ENCODE results near the gene TXLNB.

The TXLNB gene

GRCh38 chr6:139277161-139277560 is 14.6 kb downstream of the TXLNB start:
- Histone ChIP-seq H3K27me3 (ENCODE audit: control insufficient read depth in 2 of 2, insufficient read depth in 2 of 2, low read length in 2 of 2) (no peaks in the 10 kb centered on the region), H3K4me1 (ENCODE audit: control insufficient read depth in 2 of 2, insufficient read depth in 2 of 2, low read length in 2 of 2) (peaks cover 0 to 3% of the 10 kb centered on the region in 2 donors), H3K9ac (ENCODE audit: low read depth in 1 of 2, low read length in 2 of 2) (no peak overlapping the region), H3K4me3 (ENCODE audit: low read length in 2 of 2) (no peak overlapping the region), H3K27ac (ENCODE audit: low read depth in 2 of 2, low read length in 2 of 2) (no peak overlapping the region), H3K9me3 (ENCODE audit: control insufficient read depth in 2 of 2, low read length in 2 of 2) (no peaks in the 10 kb centered on the region), H3K36me3 (ENCODE audit: control insufficient read depth in 2 of 2, insufficient read depth in 2 of 2, low read length in 2 of 2) (no peaks in the 10 kb centered on the region)

DNA sequence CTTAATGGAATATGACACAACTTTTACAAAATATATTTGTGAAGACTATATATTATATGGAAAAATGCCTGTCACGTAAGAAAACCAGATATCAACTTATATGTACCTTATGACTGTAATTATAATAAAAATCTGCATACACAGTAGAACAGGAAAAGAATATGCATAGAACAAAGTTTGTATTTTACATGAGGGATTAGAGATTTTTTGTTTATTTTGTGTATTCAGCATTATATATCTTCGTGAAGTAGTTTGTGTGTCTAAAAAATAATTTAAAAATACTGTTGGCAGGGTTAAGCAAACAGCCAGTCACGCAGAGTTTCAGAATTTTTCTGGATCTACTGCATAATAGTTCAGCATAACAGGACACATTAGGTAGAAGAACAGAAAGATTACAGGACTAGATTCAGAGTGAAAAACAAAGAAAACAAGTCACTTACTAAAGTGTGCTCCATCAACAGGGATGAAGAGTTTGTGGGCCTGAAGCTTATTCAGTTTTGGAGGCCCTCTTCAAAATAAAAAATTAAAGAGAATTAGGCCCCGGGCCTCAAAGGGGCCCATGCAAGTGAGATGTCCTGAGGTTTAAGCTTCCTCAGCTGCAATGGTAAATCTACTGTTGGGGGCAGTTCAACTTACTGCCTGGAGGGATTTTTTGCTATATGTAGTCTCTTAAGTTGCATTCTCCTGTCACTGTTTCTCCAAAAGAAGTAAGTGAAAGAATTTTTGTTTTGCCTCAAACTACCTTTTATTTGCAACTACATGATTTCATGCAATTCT is 16.3 kb downstream of the TXLNB start:
- Histone ChIP-seq H3K27me3 (ENCODE audit: control insufficient read depth in 2 of 2, insufficient read depth in 2 of 2, low read length in 2 of 2) (no peaks in the 10 kb centered on the region), H3K9me3 (ENCODE audit: control insufficient read depth in 2 of 2, low read length in 2 of 2) (no peaks in the 10 kb centered on the region)

DNA sequence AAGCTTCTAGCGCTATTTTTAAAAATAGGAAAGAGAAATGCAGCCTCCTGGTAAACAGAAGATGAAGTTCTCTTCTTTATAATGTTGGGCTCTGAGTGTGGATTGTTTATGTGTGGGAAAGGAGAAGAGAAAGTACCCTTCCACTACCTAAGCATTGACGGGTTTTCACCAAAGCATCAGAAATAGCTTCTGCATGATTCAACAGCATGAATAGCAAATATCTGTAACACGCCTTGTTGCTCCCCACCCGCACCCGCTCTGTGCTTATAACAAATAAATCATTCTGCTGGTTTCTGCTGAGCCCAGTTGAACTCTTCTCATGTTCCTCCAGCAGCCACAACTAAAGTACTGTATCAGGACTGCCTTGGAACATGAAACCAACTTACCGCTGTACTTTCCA is 20.7 kb downstream of the TXLNB start:
- Histone ChIP-seq H3K27me3 (ENCODE audit: control insufficient read depth in 2 of 2, insufficient read depth in 2 of 2, low read length in 2 of 2) (no peaks in the 10 kb centered on the region), H3K9ac (ENCODE audit: low read depth in 1 of 2, low read length in 2 of 2) (no peak overlapping the region), H3K4me3 (ENCODE audit: low read length in 2 of 2) (peak overlapping the region in 1 of 2 donors; percentile 4), H3K36me3 (ENCODE audit: control insufficient read depth in 2 of 2, insufficient read depth in 2 of 2, low read length in 2 of 2) (no peaks in the 10 kb centered on the region), H3K9me3 (ENCODE audit: control insufficient read depth in 2 of 2, low read length in 2 of 2) (no peaks in the 10 kb centered on the region), H3K27ac (ENCODE audit: low read depth in 2 of 2, low read length in 2 of 2) (peak overlapping the region; percentile 58 to 59), H3K4me1 (ENCODE audit: control insufficient read depth in 2 of 2, insufficient read depth in 2 of 2, low read length in 2 of 2) (peaks cover 2 to 3% of the 10 kb centered on the region in 2 donors)

More for the DNA sequence above, 16.3 kb downstream of the TXLNB start:
- Histone ChIP-seq H3K4me1 (ENCODE audit: control insufficient read depth in 2 of 2, insufficient read depth in 2 of 2, low read length in 2 of 2) (peaks cover 2 to 5% of the 10 kb centered on the region in 2 donors), H3K9ac (ENCODE audit: low read depth in 1 of 2, low read length in 2 of 2) (no peak overlapping the region), H3K36me3 (ENCODE audit: control insufficient read depth in 2 of 2, insufficient read depth in 2 of 2, low read length in 2 of 2) (no peaks in the 10 kb centered on the region), H3K4me3 (ENCODE audit: low read length in 2 of 2) (no peak overlapping the region), H3K27ac (ENCODE audit: low read depth in 2 of 2, low read length in 2 of 2) (no peak overlapping the region)

DNA sequence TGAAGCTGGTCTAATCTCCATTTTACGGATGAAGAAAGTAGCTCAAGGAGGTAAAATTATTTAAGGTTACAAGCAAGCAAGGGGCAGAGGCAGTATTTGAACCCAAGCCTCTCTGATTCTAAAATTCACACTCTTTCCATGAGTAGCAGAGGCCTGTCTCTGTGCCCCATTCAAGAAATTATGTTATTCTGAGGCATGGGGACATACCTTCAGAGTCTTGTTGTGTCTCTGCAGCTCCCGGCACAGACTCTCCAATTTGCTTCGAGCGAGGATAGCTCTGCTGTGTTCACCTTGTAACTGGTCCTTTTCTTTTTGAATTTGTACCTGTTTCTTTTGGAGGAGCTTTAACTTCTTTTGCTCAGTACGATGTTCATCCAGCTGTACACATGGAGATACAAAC is 21.5 kb downstream of the TXLNB start:
- Histone ChIP-seq H3K4me1 (ENCODE audit: control insufficient read depth in 2 of 2, insufficient read depth in 2 of 2, low read length in 2 of 2) (peaks cover 2 to 3% of the 10 kb centered on the region in 2 donors), H3K9me3 (ENCODE audit: control insufficient read depth in 2 of 2, low read length in 2 of 2) (no peaks in the 10 kb centered on the region), H3K9ac (ENCODE audit: low read depth in 1 of 2, low read length in 2 of 2) (no peak overlapping the region), H3K4me3 (ENCODE audit: low read length in 2 of 2) (no peak overlapping the region), H3K27ac (ENCODE audit: low read depth in 2 of 2, low read length in 2 of 2) (no peak overlapping the region), H3K36me3 (ENCODE audit: control insufficient read depth in 2 of 2, insufficient read depth in 2 of 2, low read length in 2 of 2) (no peaks in the 10 kb centered on the region), H3K27me3 (ENCODE audit: control insufficient read depth in 2 of 2, insufficient read depth in 2 of 2, low read length in 2 of 2) (no peaks in the 10 kb centered on the region)

DNA sequence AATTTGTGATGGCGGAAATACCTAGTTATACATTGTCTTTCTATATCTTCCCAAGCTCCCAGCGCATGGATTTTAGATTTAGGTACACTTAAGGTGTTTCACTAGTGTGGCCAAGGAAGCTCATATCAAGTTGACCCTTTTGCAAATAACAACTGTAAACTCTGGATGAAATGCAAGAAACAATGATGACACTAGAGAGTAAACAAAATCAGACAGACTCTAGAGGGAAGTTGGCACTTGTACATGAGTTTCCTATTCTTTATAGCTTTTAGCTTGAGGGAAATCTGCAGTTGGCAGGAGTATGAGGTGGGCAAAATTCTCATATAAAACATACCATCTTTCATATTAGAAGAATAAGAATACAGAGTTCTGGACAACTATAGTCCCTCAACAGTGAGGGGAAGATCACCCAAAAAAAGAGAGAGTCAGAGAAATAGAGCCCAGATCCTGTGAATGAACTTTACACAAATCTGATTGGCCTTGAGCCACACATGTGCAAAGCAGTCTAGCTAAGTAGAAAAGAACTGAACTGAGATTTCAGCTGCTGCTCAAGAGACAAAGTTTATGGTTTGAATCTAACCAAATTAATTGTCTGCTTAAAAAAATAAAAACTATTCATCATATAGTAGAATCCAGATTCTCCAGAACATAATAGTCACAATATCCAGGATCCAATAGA is 26.1 kb downstream of the TXLNB start:
- Histone ChIP-seq H3K9ac (ENCODE audit: low read depth in 1 of 2, low read length in 2 of 2) (no peak overlapping the region), H3K9me3 (ENCODE audit: control insufficient read depth in 2 of 2, low read length in 2 of 2) (no peaks in the 10 kb centered on the region), H3K4me3 (ENCODE audit: low read length in 2 of 2) (no peak overlapping the region), H3K27ac (ENCODE audit: low read depth in 2 of 2, low read length in 2 of 2) (no peak overlapping the region), H3K4me1 (ENCODE audit: control insufficient read depth in 2 of 2, insufficient read depth in 2 of 2, low read length in 2 of 2) (no peaks in the 10 kb centered on the region), H3K36me3 (ENCODE audit: control insufficient read depth in 2 of 2, insufficient read depth in 2 of 2, low read length in 2 of 2) (no peaks in the 10 kb centered on the region), H3K27me3 (ENCODE audit: control insufficient read depth in 2 of 2, insufficient read depth in 2 of 2, low read length in 2 of 2) (no peaks in the 10 kb centered on the region)

DNA sequence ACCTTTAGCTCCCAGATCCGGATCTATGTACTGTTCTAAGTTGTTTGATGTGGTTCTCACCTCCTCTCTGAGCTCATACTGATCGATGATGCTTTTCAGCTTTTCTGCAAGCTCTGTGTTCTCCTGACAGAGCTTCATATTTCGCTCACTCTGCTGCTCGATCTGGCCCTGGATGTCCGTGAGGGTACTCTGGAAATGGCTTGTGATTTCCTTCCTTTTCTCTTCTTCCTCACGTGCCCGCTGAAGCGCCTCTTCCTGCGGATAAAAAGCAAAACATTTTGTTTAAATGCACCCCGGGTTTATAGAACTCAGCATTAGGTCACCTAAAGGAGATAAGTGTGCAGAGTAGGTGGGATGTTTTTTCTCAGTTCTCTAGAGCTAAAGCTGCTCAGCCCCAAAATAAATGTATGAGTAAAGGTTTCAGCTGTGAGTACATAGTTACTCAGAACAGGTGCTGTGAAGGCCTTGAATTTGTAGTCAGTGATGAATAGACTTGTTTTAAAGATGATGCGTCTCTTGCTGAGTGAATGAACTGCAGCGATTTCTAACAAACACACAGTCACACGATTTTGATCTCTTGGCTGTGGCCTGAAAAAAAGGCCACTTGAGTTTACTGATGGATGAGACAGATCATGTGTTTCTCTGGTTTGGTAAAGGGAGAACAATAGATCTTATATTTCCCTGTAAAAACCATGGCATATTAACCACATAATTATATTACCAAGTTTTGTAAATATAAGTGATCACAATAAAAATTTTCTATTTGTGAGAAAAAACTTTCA is 29.1 kb downstream of the TXLNB start:
- Histone ChIP-seq H3K4me1 (ENCODE audit: control insufficient read depth in 2 of 2, insufficient read depth in 2 of 2, low read length in 2 of 2) (no peaks in the 10 kb centered on the region), H3K27ac (ENCODE audit: low read depth in 2 of 2, low read length in 2 of 2) (no peak overlapping the region), H3K9ac (ENCODE audit: low read depth in 1 of 2, low read length in 2 of 2) (no peak overlapping the region), H3K36me3 (ENCODE audit: control insufficient read depth in 2 of 2, insufficient read depth in 2 of 2, low read length in 2 of 2) (no peaks in the 10 kb centered on the region), H3K27me3 (ENCODE audit: control insufficient read depth in 2 of 2, insufficient read depth in 2 of 2, low read length in 2 of 2) (no peaks in the 10 kb centered on the region), H3K9me3 (ENCODE audit: control insufficient read depth in 2 of 2, low read length in 2 of 2) (no peaks in the 10 kb centered on the region), H3K4me3 (ENCODE audit: low read length in 2 of 2) (no peak overlapping the region)

- peak overlapping the region in 1 of 2 donors; percentile 25 for H3K27ac ChIP-seq (ENCODE audit: low read depth in 2 of 2, low read length in 2 of 2)
- H3K9ac ChIP-seq (ENCODE audit: low read depth in 1 of 2, low read length in 2 of 2), result no peak overlapping the region
- H3K4me3 ChIP-seq (ENCODE audit: low read length in 2 of 2), result no peak overlapping the region
- H3K9me3 ChIP-seq (ENCODE audit: control insufficient read depth in 2 of 2, low read length in 2 of 2), result no peaks in the 10 kb centered on the region
- no peaks in the 10 kb centered on the region for H3K4me1 ChIP-seq (ENCODE audit: control insufficient read depth in 2 of 2, insufficient read depth in 2 of 2, low read length in 2 of 2)
- H3K36me3 ChIP-seq (ENCODE audit: control insufficient read depth in 2 of 2, insufficient read depth in 2 of 2, low read length in 2 of 2), result no peaks in the 10 kb centered on the region
- H3K27me3 ChIP-seq (ENCODE audit: control insufficient read depth in 2 of 2, insufficient read depth in 2 of 2, low read length in 2 of 2), result no peaks in the 10 kb centered on the region
These were observed 33.9 kb downstream of the TXLNB start for GRCh38 chr6:139257821-139258398.

DNA sequence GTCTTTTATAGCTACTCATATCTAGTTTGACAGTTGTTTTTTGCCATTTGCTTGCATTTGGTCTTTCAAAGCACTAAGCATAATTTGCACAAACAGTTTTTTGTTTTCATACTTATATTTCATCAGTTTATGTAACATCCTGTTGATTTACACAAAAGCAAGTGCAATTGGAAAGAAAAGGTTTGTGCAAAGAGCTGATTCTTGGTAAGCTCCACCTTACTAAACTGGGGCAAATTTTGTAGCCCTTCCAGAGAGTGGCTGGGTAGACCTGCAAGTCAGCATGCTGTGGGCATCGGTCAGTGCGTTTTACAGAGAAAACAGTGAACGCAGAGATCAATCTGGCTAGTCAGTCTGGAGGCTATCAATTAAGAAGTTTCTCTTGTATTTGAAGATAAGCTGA is 34.5 kb downstream of the TXLNB start:
- Histone ChIP-seq H3K36me3 (ENCODE audit: control insufficient read depth in 2 of 2, insufficient read depth in 2 of 2, low read length in 2 of 2) (no peaks in the 10 kb centered on the region), H3K9ac (ENCODE audit: low read depth in 1 of 2, low read length in 2 of 2) (no peak overlapping the region), H3K4me3 (ENCODE audit: low read length in 2 of 2) (no peak overlapping the region), H3K27me3 (ENCODE audit: control insufficient read depth in 2 of 2, insufficient read depth in 2 of 2, low read length in 2 of 2) (no peaks in the 10 kb centered on the region), H3K27ac (ENCODE audit: low read depth in 2 of 2, low read length in 2 of 2) (no peak overlapping the region), H3K9me3 (ENCODE audit: control insufficient read depth in 2 of 2, low read length in 2 of 2) (no peaks in the 10 kb centered on the region), H3K4me1 (ENCODE audit: control insufficient read depth in 2 of 2, insufficient read depth in 2 of 2, low read length in 2 of 2) (no peaks in the 10 kb centered on the region)

- Histone ChIP-seq H3K27me3 (ENCODE audit: control insufficient read depth in 2 of 2, insufficient read depth in 2 of 2, low read length in 2 of 2) (no peaks in the 10 kb centered on the region), H3K9me3 (ENCODE audit: control insufficient read depth in 2 of 2, low read length in 2 of 2) (no peaks in the 10 kb centered on the region), H3K4me1 (ENCODE audit: control insufficient read depth in 2 of 2, insufficient read depth in 2 of 2, low read length in 2 of 2) (no peaks in the 10 kb centered on the region), H3K9ac (ENCODE audit: low read depth in 1 of 2, low read length in 2 of 2) (no peak overlapping the region), H3K4me3 (ENCODE audit: low read length in 2 of 2) (no peak overlapping the region), H3K27ac (ENCODE audit: low read depth in 2 of 2, low read length in 2 of 2) (no peak overlapping the region), H3K36me3 (ENCODE audit: control insufficient read depth in 2 of 2, insufficient read depth in 2 of 2, low read length in 2 of 2) (no peaks in the 10 kb centered on the region)
These were observed 35.7 kb downstream of the TXLNB start for GRCh38 chr6:139256087-139256486.

DNA sequence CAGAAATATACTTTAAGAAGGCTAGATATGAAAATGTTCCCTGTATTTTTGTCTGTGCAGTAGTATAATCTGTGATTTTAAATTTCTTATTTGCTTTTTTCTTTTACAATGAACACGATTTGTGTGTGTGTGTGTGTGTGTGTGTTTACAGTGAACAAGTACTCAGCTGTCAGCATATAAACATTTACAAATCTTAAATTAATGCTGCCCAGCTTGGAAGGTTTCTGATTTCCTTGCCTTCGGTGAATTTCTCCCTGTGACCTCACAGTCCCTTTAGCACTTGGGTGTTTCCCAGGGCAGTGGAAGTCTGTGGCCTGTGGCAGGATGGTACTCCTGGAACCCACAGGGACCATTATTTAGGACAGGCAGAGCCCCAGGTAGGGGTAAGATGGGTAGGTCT is 37.6 kb downstream of the TXLNB start:
- no peak overlapping the region for H3K4me3 ChIP-seq (ENCODE audit: low read length in 2 of 2)

More for the DNA sequence above, 37.6 kb downstream of the TXLNB start:
- Histone ChIP-seq H3K36me3 (ENCODE audit: control insufficient read depth in 2 of 2, insufficient read depth in 2 of 2, low read length in 2 of 2) (no peaks in the 10 kb centered on the region), H3K4me1 (ENCODE audit: control insufficient read depth in 2 of 2, insufficient read depth in 2 of 2, low read length in 2 of 2) (no peaks in the 10 kb centered on the region), H3K9me3 (ENCODE audit: control insufficient read depth in 2 of 2, low read length in 2 of 2) (no peaks in the 10 kb centered on the region), H3K9ac (ENCODE audit: low read depth in 1 of 2, low read length in 2 of 2) (no peak overlapping the region), H3K27me3 (ENCODE audit: control insufficient read depth in 2 of 2, insufficient read depth in 2 of 2, low read length in 2 of 2) (no peaks in the 10 kb centered on the region), H3K27ac (ENCODE audit: low read depth in 2 of 2, low read length in 2 of 2) (no peak overlapping the region)
